ENCODE results near the gene MAGEA3.
"Not testable (repeated sequence)": the region's sequence is repeated elsewhere in the genome, so short reads cannot be mapped to it uniquely, and the experiment has no call there.

The MAGEA3 gene

GRCh38 chrX:152697952-152698931 lies at the start of gene MAGEA3:
MAGEA3 (plus strand) TSS chrX:152698794; CDS start chrX:152700833, 2,039 bp downstream.
- DNase-seq, result not testable (repeated sequence)

GRCh38 chrX:152652060-152652459 lies 46.5 kb upstream of the MAGEA3 start:
- DNase-seq, result no peak

GRCh38 chrX:152652467-152652866 lies 46.1 kb upstream of the MAGEA3 start:
- no peak for DNase-seq

DNA sequence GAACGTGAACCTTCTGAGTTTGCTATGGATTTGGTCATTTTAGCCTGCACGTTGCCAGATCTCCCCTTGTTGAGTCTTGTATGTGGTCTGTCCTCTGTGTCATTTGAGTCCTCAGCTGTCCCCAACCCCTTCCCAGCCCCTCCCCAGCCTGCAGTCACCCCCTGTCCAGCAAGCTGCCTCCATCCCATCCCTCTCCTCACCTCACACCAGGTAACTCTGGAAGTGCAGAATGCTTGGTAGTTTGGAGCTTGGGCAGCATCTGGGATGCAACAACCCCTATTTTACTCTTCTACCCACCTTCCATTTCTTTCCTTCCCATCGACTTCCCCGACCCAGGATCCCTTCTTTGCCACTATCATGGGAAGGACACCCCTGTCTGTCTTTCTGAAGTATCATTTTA lies 42.5 kb upstream of the MAGEA3 start:
- no peak for DNase-seq

GRCh38 chrX:152656890-152657289 lies 41.7 kb upstream of the MAGEA3 start:
- DNase-seq, result no peak

GRCh38 chrX:152658302-152658701 lies 40.3 kb upstream of the MAGEA3 start:
- DNase-seq, result no peak

- no peak for DNase-seq
Observed at GRCh38 chrX:152663086-152663485, 35.5 kb upstream of the MAGEA3 start.

- DNase-seq, result no peak
Observed at GRCh38 chrX:152674135-152674534, 24.5 kb upstream of the MAGEA3 start.

DNA sequence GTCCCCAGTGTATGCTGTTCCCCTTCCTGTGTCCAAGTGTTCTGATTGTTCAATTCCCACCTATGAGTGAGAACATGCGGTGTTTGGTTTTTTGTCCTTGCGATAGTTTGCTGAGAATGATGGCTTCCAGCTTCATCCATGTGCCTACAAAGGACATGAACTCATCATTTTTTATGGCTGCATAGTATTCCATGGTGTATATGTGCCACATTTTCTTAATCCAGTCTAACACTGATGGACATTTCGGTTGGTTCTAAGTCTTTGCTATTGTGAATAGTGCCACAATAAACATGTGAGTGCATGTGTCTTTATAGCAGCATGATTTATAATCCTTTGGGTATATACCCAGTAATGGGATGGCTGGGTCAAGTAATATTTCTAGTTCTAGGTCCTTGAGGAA lies 23.9 kb upstream of the MAGEA3 start:
- not testable (repeated sequence) for DNase-seq

DNA sequence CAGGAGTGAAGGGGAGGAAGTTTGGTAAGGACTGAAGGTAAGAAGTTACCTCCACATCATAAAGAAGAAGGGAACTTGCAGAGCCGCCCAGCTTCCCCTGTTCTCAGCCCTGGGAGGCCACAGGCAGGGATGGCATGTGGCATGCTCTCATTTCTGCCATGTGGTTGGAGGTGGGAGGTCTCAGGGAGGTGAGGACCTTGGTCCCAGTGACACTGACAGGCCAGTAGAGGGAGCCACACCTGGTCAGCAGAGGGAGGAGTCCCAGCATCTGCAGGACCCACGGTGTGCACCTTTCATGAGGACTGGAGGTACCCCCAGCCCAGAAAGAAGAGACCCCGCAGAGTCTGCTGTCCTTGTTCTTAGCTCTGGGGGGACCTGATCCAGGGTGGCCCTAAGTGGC lies 17.6 kb upstream of the MAGEA3 start:
- DNase-seq, result not testable (repeated sequence)

- not testable (repeated sequence) for DNase-seq
Observed at GRCh38 chrX:152700390-152700789, 1.8 kb downstream of the MAGEA3 start.

DNA sequence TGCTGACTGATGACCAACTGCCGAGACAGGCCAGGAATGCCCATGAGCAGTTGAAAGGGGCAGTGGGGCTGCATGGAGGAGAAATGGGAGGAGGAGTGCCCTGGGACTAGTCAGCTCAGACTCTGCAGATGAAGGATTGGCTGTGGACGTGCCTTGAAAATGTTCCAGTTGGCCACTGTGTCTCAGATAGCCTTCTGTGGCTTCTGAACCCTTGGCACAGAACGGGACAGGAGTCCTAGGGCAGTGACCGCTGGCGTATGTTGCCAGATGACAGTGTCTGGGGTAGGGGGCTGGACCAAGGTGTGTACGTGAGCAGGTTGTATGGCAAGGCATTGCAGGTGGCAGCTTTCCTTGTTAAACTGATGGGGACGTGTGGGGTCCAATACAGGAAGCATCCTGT lies 7.9 kb downstream of the MAGEA3 start:
- DNase-seq, result not testable (repeated sequence)

DNA sequence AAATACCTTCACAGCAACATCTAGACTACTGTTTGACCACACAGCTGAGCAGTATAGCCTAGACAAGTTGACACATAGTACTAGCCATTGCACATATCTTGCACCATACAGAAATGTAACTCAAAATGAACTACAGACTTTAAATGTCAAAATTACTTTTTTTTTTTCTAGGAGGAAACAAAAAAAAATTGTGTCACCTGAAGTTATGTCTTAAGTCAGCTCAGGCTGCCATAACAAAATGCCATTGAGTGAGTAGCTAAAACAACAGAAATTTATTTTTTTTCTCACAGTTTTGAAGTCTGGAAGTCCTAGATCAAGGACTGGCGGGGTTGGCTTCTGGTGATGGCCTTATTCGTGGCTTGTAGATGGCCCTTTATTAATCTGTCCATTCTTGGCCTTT lies 10.6 kb downstream of the MAGEA3 start, which contains the start of gene CSAG2:
Gene CSAG2 (minus strand): TSS at position 101 of the 400 bp plus-strand sequence. CDS start 161 bp downstream, outside the sequence.
- not testable (repeated sequence) for DNase-seq

GRCh38 chrX:152713195-152713594 lies 14.6 kb downstream of the MAGEA3 start:
- DNase-seq, result not testable (repeated sequence)

GRCh38 chrX:152713815-152714787 lies 15.5 kb downstream of the MAGEA3 start, which contains the start of gene MAGEA2B:
MAGEA2B (plus strand) TSS chrX:152714628; CDS start chrX:152717107, 2,479 bp downstream.
- DNase-seq, result not testable (repeated sequence)

GRCh38 chrX:152725409-152725808 lies 26.8 kb downstream of the MAGEA3 start:
- no peak for DNase-seq

DNA sequence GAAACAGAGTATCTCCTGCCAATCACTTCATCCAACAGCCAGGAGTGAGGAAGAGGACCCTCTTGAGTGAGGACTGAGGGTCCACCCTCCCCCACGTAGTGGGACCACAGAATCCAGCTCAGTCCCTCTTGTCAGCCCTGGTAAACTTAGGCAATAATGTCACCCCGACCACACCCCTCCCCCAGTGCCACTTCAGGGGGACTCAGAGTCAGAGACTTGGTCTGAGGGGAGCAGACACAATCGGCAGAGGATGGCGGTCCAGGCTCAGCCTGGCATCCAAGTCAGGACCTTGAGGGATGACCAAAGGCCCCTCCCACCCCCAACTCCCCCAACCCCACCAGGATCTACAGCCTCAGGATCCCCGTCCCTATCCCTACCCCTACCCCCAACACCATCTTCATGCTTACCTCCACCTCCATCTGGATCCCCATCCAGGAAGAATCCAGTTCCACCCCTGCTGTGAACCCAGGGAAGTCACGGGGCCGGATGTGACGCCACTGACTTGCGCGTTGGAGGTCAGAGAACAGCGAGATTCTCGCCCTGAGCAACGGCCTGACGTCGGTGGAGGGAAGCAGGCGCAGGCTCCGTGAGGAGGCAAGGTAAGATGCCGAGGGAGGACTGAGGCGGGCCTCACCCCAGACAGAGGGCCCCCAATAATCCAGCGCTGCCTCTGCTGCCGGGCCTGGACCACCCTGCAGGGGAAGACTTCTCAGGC lies 34.8 kb downstream of the MAGEA3 start, which contains the start of the genes CSAG1 and MAGEA12:
Gene CSAG1 (minus strand): TSS at position 461 of the 715 bp plus-strand sequence. CDS start 1,261 bp downstream, outside the sequence.
Gene MAGEA12 (plus strand): TSS at position 497 of the 715 bp plus-strand sequence. CDS start 2,405 bp downstream, outside the sequence.
- peak; percentile 56 to 85 for DNase-seq

DNA sequence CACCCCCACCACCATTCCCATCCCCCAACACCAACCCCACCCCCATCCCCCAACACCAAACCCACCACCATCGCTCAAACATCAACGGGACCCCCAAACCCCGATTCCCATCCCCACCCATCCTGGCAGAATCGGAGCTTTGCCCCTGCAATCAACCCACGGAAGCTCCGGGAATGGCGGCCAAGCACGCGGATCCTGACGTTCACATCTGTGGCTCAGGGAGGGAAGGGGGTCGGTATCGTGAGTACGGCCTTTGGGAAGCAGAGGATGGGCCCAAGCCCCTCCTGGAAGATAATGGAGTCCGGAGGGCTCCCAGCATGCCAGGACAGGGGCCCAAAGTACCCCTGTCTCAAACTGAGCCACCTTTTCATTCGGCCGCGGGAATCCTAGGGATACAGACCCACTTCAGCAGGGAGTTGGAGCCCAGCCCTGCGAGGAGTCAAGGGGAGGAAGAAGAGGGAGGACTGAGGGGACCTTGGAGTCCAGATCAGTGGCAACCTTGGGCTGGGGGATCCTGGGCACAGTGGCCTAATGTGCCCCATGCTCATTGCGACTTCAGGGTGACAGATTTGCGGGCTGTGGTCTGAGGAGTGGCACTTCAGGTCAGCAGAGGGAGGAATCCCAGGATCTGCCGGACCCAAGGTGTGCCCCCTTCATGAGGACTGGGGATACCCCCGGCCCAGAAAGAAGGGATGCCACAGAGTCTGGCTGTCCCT lies 35.7 kb downstream of the MAGEA3 start:
- not testable (repeated sequence) for DNase-seq

DNA sequence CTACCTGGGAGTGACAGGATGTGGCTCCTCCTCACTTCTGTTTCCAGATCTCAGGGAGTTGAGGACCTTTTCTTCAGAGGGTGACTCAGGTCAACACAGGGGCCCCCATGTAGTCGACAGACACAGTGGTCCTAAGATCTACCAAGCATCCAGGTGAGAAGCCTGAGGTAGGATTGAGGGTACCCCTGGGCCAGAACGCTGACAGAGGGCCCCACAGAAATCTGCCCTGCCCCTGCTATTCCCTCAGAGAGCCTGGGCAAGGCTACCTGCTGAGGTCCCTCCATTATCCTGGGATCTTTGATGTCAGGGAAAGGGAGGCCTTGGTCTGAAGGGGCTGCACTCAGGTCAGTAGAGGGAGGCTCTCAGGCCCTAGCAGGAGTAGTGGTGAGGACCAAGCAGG lies 36.5 kb downstream of the MAGEA3 start:
- DNase-seq, result no peak

- no peak for DNase-seq
Observed at GRCh38 chrX:152735860-152736511, 37.4 kb downstream of the MAGEA3 start.

GRCh38 chrX:152736528-152736927 lies 37.9 kb downstream of the MAGEA3 start:
- DNase-seq, result not testable (repeated sequence)

Measured in NCI-H446 (cell line).